ENCODE measurements around the gene HOXA9. TPM values are rescaled to one million over a fixed set of nuclear protein-coding genes. Genes with fewer than 3 reads are reported as not detected.
A peak's percentile ranks its signal among the peaks of the same experiment; 100 is the strongest.

Gene HOXA9
- total RNA-seq, 1 donor from 2014 or later = not detected

- Mint-ChIP-seq H3K27ac (no peak overlapping the region), H3K4me1 (ENCODE audit: low read depth) (peaks cover 2% of the 10 kb centered on the region), H3K27me3 (ENCODE audit: low read depth) (peaks cover 65% of the 10 kb centered on the region), H3K4me3 (ENCODE audit: low read depth) (no peak overlapping the region), H3K36me3 (ENCODE audit: low read depth) (no peaks in the 10 kb centered on the region), H3K9me3 (no peaks in the 10 kb centered on the region)
- intact Hi-C loops (cut with micrococcal nuclease) = no loop called here
- no peak for DNase-seq (ENCODE audit: low spot score)
Observed at GRCh38 chr7:27174874-27175625, 9.7 kb upstream of the HOXA9 start.

- Mint-ChIP-seq H3K36me3 (ENCODE audit: low read depth) (no peaks in the 10 kb centered on the region), H3K9me3 (no peaks in the 10 kb centered on the region), H3K27me3 (ENCODE audit: low read depth) (peaks cover 62% of the 10 kb centered on the region), H3K4me1 (ENCODE audit: low read depth) (peaks cover 2% of the 10 kb centered on the region), H3K4me3 (ENCODE audit: low read depth) (no peak within 1 kb of the TSS), H3K27ac (no peak within 1 kb of the TSS)
- intact Hi-C loops (cut with micrococcal nuclease) = no loop called here
- DNase-seq (ENCODE audit: low spot score) = no peak
Observed at GRCh38 chr7:27173956-27174873, 8.9 kb upstream of the HOXA9 start, which contains the start of gene HOXA10. TSS of gene HOXA10 (minus strand) at chr7:27174320. CDS start at chr7:27174306, 14 bp downstream.

GRCh38 chr7:27173511-27173955 is 8.2 kb upstream of the HOXA9 start:
- H3K9me3 Mint-ChIP-seq = no peaks in the 10 kb centered on the region
- H3K4me3 Mint-ChIP-seq (ENCODE audit: low read depth) = no peak overlapping the region
- H3K27me3 Mint-ChIP-seq (ENCODE audit: low read depth) = peaks cover 60% of the 10 kb centered on the region
- H3K4me1 Mint-ChIP-seq (ENCODE audit: low read depth) = peaks cover 2% of the 10 kb centered on the region
- intact Hi-C loops (cut with micrococcal nuclease) = no loop called here
- no peak for DNase-seq (ENCODE audit: low spot score)
- no peak overlapping the region for H3K27ac Mint-ChIP-seq
- H3K36me3 Mint-ChIP-seq (ENCODE audit: low read depth) = no peaks in the 10 kb centered on the region

- H3K27ac Mint-ChIP-seq = no peak overlapping the region
- intact Hi-C loops (cut with micrococcal nuclease) = loop anchor here (1.0 kb wide), 1 partner anchor 15 kb away; no protein-coding TSS in a partner anchor
Observed at GRCh38 chr7:27172823-27173510, 7.6 kb upstream of the HOXA9 start.

DNA sequence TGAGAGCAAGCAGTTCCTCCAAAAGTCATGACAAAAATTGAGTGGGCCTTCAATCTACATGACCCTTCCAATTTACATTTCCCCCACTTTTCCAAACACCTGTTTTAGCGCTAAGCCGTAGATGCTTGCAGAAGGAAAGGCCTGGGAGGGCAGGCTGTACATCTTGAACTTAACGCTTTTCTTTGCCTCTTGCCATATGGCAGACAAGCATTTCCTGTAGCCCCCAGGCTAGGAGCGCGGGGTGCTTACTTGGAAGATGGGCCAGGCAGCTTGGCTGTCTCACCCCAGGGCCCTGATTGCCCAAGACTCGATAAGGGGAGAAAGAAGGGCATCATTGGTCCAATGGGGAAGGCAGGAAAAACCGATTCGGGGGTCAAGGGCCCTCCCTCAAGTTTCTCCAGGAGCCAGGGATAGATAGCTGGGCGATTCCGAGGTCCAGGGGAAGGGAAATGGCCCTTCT is 7.0 kb upstream of the HOXA9 start:
- no peaks in the 10 kb centered on the region for H3K9me3 Mint-ChIP-seq
- no peaks in the 10 kb centered on the region for H3K36me3 Mint-ChIP-seq (ENCODE audit: low read depth)
- H3K27ac Mint-ChIP-seq = peak overlapping the region; percentile 12
- DNase-seq (ENCODE audit: low spot score) = no peak
- intact Hi-C loops (cut with micrococcal nuclease) = loop anchor here (1.0 kb wide), 1 partner anchor 16 kb away; no protein-coding TSS in a partner anchor
- H3K4me3 Mint-ChIP-seq (ENCODE audit: low read depth) = no peak overlapping the region
- H3K27me3 Mint-ChIP-seq (ENCODE audit: low read depth) = peaks cover 64% of the 10 kb centered on the region
- peaks cover 2% of the 10 kb centered on the region for H3K4me1 Mint-ChIP-seq (ENCODE audit: low read depth)

More at GRCh38 chr7:27172823-27173510, 7.6 kb upstream of the HOXA9 start:
- H3K9me3 Mint-ChIP-seq = no peaks in the 10 kb centered on the region
- H3K4me1 Mint-ChIP-seq (ENCODE audit: low read depth) = peaks cover 2% of the 10 kb centered on the region
- peaks cover 64% of the 10 kb centered on the region for H3K27me3 Mint-ChIP-seq (ENCODE audit: low read depth)
- H3K36me3 Mint-ChIP-seq (ENCODE audit: low read depth) = no peaks in the 10 kb centered on the region
- H3K4me3 Mint-ChIP-seq (ENCODE audit: low read depth) = no peak overlapping the region
- DNase-seq (ENCODE audit: low spot score) = no peak

DNA sequence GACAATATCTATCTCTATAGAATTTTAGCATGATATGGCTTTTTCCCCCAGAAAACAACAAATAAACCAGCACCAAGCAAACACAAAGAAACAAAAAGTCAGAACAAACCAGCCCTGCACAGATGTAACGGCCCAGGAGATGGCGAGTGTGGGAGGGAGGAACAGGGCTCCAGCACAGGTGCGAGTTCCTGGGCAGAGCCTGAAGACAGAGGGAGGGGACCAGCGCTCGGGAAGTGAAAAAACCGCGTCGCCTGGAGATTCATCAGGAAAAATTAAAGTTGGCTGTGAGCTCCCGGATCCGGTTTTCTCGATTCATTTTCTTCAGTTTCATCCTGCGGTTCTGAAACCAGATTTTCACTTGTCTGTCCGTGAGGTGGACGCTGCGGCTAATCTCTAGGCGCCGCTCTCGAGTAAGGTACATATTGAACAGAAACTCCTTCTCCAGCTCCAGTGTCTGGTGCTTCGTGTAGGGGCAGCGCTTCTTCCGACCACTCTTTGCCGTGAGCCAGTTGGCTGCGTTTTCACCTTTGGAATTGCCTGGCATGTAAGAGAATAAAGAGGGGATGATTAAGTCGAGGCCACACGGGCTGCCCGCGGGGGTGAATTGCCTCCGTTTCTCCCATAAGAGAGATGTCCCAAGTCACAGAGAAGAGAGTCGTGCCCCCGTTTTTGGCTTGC is 6.4 kb upstream of the HOXA9 start:
- DNase-seq (ENCODE audit: low spot score) = no peak
- Mint-ChIP-seq H3K9me3 (no peaks in the 10 kb centered on the region), H3K27ac (peak overlapping the region; percentile 12), H3K36me3 (ENCODE audit: low read depth) (no peaks in the 10 kb centered on the region), H3K27me3 (ENCODE audit: low read depth) (peaks cover 70% of the 10 kb centered on the region), H3K4me1 (ENCODE audit: low read depth) (peaks cover 2% of the 10 kb centered on the region), H3K4me3 (ENCODE audit: low read depth) (no peak overlapping the region)
- intact Hi-C loops (cut with micrococcal nuclease) = loop anchor here (1.0 to 2.0 kb wide), 3 partner anchors 13 to 17 kb away; partner anchors contain the start of genes HOXA11 and HOXA7

DNA sequence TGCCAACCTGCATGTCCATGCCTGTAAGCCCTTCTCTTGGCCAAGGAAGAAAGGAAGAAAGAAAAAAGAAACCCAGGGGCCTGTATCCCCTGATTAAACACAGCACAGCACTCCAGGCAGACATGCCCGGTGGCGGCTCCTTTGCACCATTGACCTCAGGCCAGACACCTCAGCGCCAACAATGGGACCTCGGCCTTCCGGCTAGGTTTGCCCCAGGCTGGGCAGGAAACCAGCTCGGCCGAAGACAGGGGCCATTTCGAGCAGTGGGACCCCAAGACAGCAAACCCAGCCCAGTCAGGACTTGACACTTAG is 5.9 kb upstream of the HOXA9 start:
- intact Hi-C loops (cut with micrococcal nuclease) = loop anchor here (2.0 kb wide), 2 partner anchors 14 kb away; partner anchors contain the start of genes HOXA11 and HOXA7
- Mint-ChIP-seq H3K4me1 (ENCODE audit: low read depth) (peaks cover 2% of the 10 kb centered on the region), H3K4me3 (ENCODE audit: low read depth) (no peak overlapping the region), H3K27ac (no peak overlapping the region), H3K36me3 (ENCODE audit: low read depth) (no peaks in the 10 kb centered on the region), H3K9me3 (no peaks in the 10 kb centered on the region), H3K27me3 (ENCODE audit: low read depth) (peaks cover 70% of the 10 kb centered on the region)
- DNase-seq (ENCODE audit: low spot score) = no peak

DNA sequence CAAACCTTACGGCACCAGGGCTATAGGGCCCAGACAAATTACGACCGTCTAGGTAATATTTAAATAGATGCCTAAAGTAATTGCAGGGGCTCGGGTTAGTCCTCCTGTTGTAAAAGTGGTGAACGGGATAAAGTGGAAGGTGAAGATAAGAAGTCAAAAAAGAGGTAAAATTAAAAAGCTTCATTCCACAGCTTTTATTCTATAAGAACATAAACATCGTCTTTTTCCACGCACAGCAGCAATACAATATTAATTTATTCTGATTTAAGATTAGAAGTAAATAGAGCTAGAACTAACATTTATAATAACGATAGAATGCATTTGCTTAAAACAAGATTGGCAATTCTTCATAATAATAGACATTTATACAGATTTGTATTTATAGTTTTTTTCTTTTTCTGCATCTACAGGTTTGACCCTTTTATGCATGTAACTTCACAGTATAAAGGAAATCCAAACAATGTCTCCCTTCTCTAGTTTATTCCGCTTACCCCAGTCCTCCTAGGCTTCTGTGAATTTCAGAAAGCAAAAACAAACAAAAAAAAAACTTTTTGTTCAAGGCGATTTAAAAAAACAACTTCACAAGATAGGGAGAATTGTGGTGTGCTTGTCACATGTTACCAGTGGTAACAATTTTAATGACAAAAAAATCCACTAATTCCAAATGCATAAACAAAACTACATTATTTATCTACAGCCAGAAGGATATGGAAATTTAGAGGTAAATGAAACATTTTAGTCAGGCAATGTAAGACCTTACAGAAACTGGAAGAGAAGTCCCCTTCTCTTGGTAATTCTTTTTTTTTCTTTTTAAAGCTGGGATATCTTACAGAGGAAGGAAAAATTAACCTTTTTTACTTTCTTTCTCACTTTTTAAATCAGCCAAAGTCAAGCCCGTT is 5.3 kb upstream of the HOXA9 start:
- Mint-ChIP-seq H3K36me3 (ENCODE audit: low read depth) (no peaks in the 10 kb centered on the region), H3K9me3 (no peaks in the 10 kb centered on the region), H3K27me3 (ENCODE audit: low read depth) (peaks cover 68% of the 10 kb centered on the region), H3K4me3 (ENCODE audit: low read depth) (no peak overlapping the region), H3K27ac (no peak overlapping the region), H3K4me1 (ENCODE audit: low read depth) (peaks cover 4% of the 10 kb centered on the region)
- intact Hi-C loops (cut with micrococcal nuclease) = loop anchor here (2.0 kb wide), 2 partner anchors 14 kb away; partner anchors contain the start of genes HOXA11 and HOXA7
- DNase-seq (ENCODE audit: low spot score) = no peak

- H3K4me1 Mint-ChIP-seq (ENCODE audit: low read depth) = peaks cover 5% of the 10 kb centered on the region
- no peak overlapping the region for H3K4me3 Mint-ChIP-seq (ENCODE audit: low read depth)
- H3K27ac Mint-ChIP-seq = no peak overlapping the region
- no peaks in the 10 kb centered on the region for H3K9me3 Mint-ChIP-seq
- H3K36me3 Mint-ChIP-seq (ENCODE audit: low read depth) = no peaks in the 10 kb centered on the region
- intact Hi-C loops (cut with micrococcal nuclease) = loop anchor here (2.0 kb wide), 3 partner anchors 13 to 29 kb away; partner anchors contain the start of genes HOXA11 and HOXA7
- DNase-seq (ENCODE audit: low spot score) = no peak
- peaks cover 66% of the 10 kb centered on the region for H3K27me3 Mint-ChIP-seq (ENCODE audit: low read depth)
Observed at GRCh38 chr7:27169658-27170425, 4.5 kb upstream of the HOXA9 start.

GRCh38 chr7:27168265-27168947 is 3.1 kb upstream of the HOXA9 start:
- Mint-ChIP-seq H3K9me3 (no peaks in the 10 kb centered on the region), H3K4me3 (ENCODE audit: low read depth) (no peak overlapping the region), H3K27me3 (ENCODE audit: low read depth) (peaks cover 73% of the 10 kb centered on the region), H3K4me1 (ENCODE audit: low read depth) (peaks cover 5% of the 10 kb centered on the region), H3K27ac (no peak overlapping the region), H3K36me3 (ENCODE audit: low read depth) (no peaks in the 10 kb centered on the region)
- no peak for DNase-seq (ENCODE audit: low spot score)
- intact Hi-C loops (cut with micrococcal nuclease) = loop anchor here (2.0 kb wide), 1 partner anchor 30 kb away; no protein-coding TSS in a partner anchor

All from activated T-helper 2 cell treated with anti-CD3 and anti-CD28 coated beads, Interferon-gamma antibody, Interleukin-2, Interleukin-4, amounts not matched to agents 10 μg/mL and 5 μg/mL and 100 μg/mL, durations not matched to agents 14 hours and 24 hours and 36 hours (primary cell).